ENCODE results near the gene NFIX. TPM values are rescaled to one million over a fixed set of nuclear protein-coding genes. Genes with fewer than 3 reads are reported as not detected.

The NFIX gene
- total and polyA plus RNA-seq, 2 of the 13 experiments (the other 11 are each of a cell fraction or from before 2014, with no cell fraction given): 3.4 to 5.4 TPM

DNA sequence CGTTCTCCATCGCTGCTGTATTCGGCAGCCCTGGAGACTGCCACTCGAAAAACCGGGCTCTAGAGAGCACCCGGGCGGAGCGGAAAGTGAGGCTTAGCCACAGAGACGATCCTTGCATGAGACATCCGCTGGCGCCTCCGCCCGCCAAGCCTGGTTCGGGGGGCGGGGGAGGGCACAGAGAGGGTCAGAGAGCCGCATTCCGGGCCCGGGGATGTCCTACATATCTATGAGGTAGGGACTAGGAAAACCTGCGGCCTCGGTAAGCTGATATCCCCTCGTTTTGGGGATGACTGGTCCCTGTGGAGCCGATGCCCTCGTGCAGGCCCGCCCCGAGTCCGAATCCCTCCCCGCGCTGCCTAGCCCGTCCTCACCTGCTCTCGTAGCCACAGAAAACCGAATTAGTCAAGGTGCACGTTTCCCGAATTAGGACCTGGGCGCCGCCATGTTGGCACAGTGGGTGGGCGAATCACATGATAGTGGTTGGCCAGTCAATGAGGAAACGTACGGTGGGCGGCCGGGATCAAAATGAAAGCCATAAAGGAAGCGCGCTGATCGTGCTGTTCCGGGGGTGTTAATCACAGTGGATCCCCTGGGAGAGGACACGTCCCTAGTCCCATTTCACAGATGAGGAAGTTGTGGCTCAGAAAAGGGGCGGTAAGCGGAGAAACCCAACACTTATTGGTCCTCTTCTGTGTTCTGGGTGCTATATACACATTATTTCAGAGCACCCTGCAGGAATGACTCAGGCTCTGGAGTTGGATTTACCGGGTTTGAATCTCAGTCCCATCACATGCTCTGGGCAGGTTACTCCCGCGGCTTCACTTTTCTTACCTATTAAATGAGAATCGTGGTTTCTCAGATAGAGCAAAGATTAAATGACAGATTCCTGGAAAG lies 121.3 kb downstream of the NFIX start, which contains the start of gene TRMT1 (continued):
- TF ChIP-seq KDM6A (CRISPR knock-in tag; IDR thresholded peaks at IDR 0.05; ENCODE audit: low read depth) (no peak), STAG1 (CRISPR knock-in tag; IDR thresholded peaks at IDR 0.05) (no peak), ONECUT2 (CRISPR knock-in tag; IDR thresholded peaks at IDR 0.05) (no peak), SIX1 (CRISPR knock-in tag; IDR thresholded peaks at IDR 0.05; ENCODE audit: borderline replicate concordance) (no peak), ZSCAN21 (CRISPR knock-in tag; IDR thresholded peaks at IDR 0.05; ENCODE audit: borderline replicate concordance) (no peak; the same call in 1 of the 2 replicates), ZSCAN20 (CRISPR knock-in tag; IDR thresholded peaks at IDR 0.05; ENCODE audit: borderline replicate concordance) (0 out of 2 replicates have a peak, but pooled peaks have one; percentile 77), TCF7L2 (IDR thresholded peaks at IDR 0.05; ENCODE audit: low read depth, low read length) (no peak), ZSCAN29 (CRISPR knock-in tag; conservative IDR thresholded peaks at IDR 0.05) (peak; percentile 50; the same call in 1 of the 2 replicates), RCOR2 (CRISPR knock-in tag; IDR thresholded peaks at IDR 0.05) (peak; percentile 97), ZNF891 (CRISPR knock-in tag; IDR thresholded peaks at IDR 0.05) (peak; percentile 71; the same call in 1 of the 2 replicates), DNMT1 (CRISPR knock-in tag; IDR thresholded peaks at IDR 0.05) (no peak), ERF (CRISPR knock-in tag; IDR thresholded peaks at IDR 0.05) (0 out of 2 replicates have a peak, but pooled peaks have one; percentile 47), ZSCAN30 (CRISPR knock-in tag; IDR thresholded peaks at IDR 0.05) (no peak), ZBTB25 (CRISPR knock-in tag; IDR thresholded peaks at IDR 0.05) (peak; percentile 52), BORCS8-MEF2B (CRISPR knock-in tag; IDR thresholded peaks at IDR 0.05) (no peak), MIER2 (CRISPR knock-in tag; IDR thresholded peaks at IDR 0.05) (no peak), ZNF607 (CRISPR knock-in tag; IDR thresholded peaks at IDR 0.05; ENCODE audit: borderline replicate concordance) (0 out of 2 replicates have a peak, but pooled peaks have one; percentile 31), TP53 (CRISPR knock-in tag; conservative IDR thresholded peaks at IDR 0.05) (no peak), ZNF543 (CRISPR knock-in tag; IDR thresholded peaks at IDR 0.05) (no peak), JARID2 (CRISPR knock-in tag; IDR thresholded peaks at IDR 0.05; ENCODE audit: insufficient replicate concordance) (no peak), TBL1XR1 (IDR thresholded peaks at IDR 0.05; ENCODE audit: borderline replicate concordance, low read length, partially characterized antibody) (peak; percentile 17), ZNF343 (CRISPR knock-in tag; IDR thresholded peaks at IDR 0.05) (no peak), ZNF850 (CRISPR knock-in tag; conservative IDR thresholded peaks at IDR 0.05) (no peak; the same call in 1 of the 2 replicates)
- TF ChIP-seq, protein P1, sequence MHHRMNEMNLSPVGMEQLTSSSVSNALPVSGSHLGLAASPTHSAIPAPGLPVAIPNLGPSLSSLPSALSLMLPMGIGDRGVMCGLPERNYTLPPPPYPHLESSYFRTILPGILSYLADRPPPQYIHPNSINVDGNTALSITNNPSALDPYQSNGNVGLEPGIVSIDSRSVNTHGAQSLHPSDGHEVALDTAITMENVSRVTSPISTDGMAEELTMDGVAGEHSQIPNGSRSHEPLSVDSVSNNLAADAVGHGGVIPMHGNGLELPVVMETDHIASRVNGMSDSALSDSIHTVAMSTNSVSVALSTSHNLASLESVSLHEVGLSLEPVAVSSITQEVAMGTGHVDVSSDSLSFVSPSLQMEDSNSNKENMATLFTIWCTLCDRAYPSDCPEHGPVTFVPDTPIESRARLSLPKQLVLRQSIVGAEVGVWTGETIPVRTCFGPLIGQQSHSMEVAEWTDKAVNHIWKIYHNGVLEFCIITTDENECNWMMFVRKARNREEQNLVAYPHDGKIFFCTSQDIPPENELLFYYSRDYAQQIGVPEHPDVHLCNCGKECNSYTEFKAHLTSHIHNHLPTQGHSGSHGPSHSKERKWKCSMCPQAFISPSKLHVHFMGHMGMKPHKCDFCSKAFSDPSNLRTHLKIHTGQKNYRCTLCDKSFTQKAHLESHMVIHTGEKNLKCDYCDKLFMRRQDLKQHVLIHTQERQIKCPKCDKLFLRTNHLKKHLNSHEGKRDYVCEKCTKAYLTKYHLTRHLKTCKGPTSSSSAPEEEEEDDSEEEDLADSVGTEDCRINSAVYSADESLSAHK (CRISPR knock-in tag; IDR thresholded peaks at IDR 0.05; ENCODE audit: borderline replicate concordance): no peak
- TF ChIP-seq, protein P2, sequence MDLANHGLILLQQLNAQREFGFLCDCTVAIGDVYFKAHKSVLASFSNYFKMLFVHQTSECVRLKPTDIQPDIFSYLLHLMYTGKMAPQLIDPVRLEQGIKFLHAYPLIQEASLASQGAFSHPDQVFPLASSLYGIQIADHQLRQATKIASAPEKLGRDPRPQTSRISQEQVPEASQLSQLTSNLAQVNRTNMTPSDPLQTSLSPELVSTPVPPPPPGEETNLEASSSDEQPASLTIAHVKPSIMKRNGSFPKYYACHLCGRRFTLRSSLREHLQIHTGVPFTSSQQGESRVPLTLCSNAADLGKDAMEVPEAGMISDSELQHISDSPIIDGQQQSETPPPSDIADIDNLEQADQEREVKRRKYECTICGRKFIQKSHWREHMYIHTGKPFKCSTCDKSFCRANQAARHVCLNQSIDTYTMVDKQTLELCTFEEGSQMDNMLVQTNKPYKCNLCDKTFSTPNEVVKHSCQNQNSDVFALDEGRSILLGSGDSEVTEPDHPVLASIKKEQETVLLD (CRISPR knock-in tag; IDR thresholded peaks at IDR 0.05; ENCODE audit: low read depth): no peak; the same call in 1 of the 2 replicates
